H1 (cell line): ENCODE data around the gene MAGEA9. TPM values are rescaled to one million over a fixed set of nuclear protein-coding genes. Genes with fewer than 3 reads are reported as not detected.
A peak's percentile ranks its signal among the peaks of the same experiment; 100 is the strongest.

ENCODE experiments used
- CTCF ChIA-PET: fragments of 300-600 bp; sonication (Branson Sonifier 250); formaldehyde crosslinking; loops from one replicate; lab custom pipeline; 2021; ENCODE audit not compliant: partially characterized antibody; lab: Charles Lee
- POLR2A ChIA-PET: fragments of 300-600 bp; sonication (Branson Sonifier 250); formaldehyde crosslinking; loops from one replicate; lab custom pipeline; 2021; ENCODE audit warnings: inconsistent platforms; ENCODE audit not compliant: partially characterized antibody; lab: Charles Lee
- DNase-seq, 2 experiments: peaks; one replicate each; pipeline versions ENCODE4 v3.0.0 to v3.0.0-alpha.2; 2010 to 2022; ENCODE audit warnings: low spot score in 2 of 2, low read depth in 1 of 2, mixed read lengths in 1 of 2
- FAIRE-seq: peaks from 2 replicates; lab custom pipeline; 2011; peaks lifted over from hg19 to GRCh38; lab: Jason Lieb, UNC
- H2AFZ ChIP-seq: 2 replicates; pipeline ENCODE4 v1.8.1; 2012; ENCODE audit warnings: low read length, inconsistent platforms
- H2AK5ac ChIP-seq: 2 replicates; pipeline ENCODE4 v1.6.1; 2013; ENCODE audit warnings: low read depth, low read length
- H2BK120ac ChIP-seq: replicated peaks from 2 replicates; pipeline ENCODE3; 2013; ENCODE audit warnings: low read depth, low read length, inconsistent platforms
- H2BK12ac ChIP-seq: 2 replicates; pipeline ENCODE4 v1.6.1; 2013; ENCODE audit warnings: low read depth, low read length
- H2BK15ac ChIP-seq: 2 replicates; pipeline ENCODE4 v1.6.1; 2013; ENCODE audit warnings: low read length
- H2BK20ac ChIP-seq: 2 replicates; pipeline ENCODE4 v1.6.1; 2013; ENCODE audit warnings: low read length
- H2BK5ac ChIP-seq: 2 replicates; pipeline ENCODE4 v1.6.1; 2013; ENCODE audit warnings: low read depth, low read length
- H3K14ac ChIP-seq: 2 replicates; pipeline ENCODE4 v1.6.1; 2013; ENCODE audit warnings: inconsistent platforms; ENCODE audit not compliant: insufficient read length
- H3K18ac ChIP-seq: 2 replicates; pipeline ENCODE4 v1.6.1; 2013; ENCODE audit warnings: low read length; ENCODE audit errors: extremely low read depth
- H3K23ac ChIP-seq: 2 replicates; pipeline ENCODE4 v1.6.1; 2013; ENCODE audit warnings: inconsistent platforms; ENCODE audit not compliant: insufficient read length
- H3K23me2 ChIP-seq: 2 replicates; pipeline ENCODE4 v1.6.1; 2013; ENCODE audit warnings: low read depth, low read length
- H3K27ac ChIP-seq: 2 replicates; pipeline ENCODE4 v1.6.1; 2011; ENCODE audit warnings: low read depth, low read length, inconsistent platforms
- H3K27me3 ChIP-seq, 4 experiments: replicated peaks in 1 of 4; 1 replicate in 1 of 4; 2 replicates in 3 of 4; pipeline versions ENCODE4 v1.6.1 to v1.8.1; 2011 to 2013; ENCODE audit warnings: low read length in 3 of 4, mild to moderate bottlenecking in 3 of 4, inconsistent platforms in 2 of 4, mixed read lengths in 2 of 4, moderate library complexity in 1 of 4; ENCODE audit not compliant: control insufficient read depth in 3 of 4, insufficient read depth in 3 of 4; ENCODE audit errors: extremely low read depth in 1 of 4
- H3K36me3 ChIP-seq, 4 experiments: 2 replicates each; pipeline versions ENCODE4 v1.6.1 to v1.8.1; 2011 to 2013; ENCODE audit warnings: mild to moderate bottlenecking in 4 of 4, low read length in 3 of 4, moderate library complexity in 2 of 4, control low read depth in 1 of 4, inconsistent platforms in 1 of 4; ENCODE audit not compliant: insufficient read depth in 4 of 4, control insufficient read depth in 2 of 4
- H3K4ac ChIP-seq: replicated peaks from 2 replicates; pipeline ENCODE3; 2013; ENCODE audit warnings: low read length, low read depth, mixed read lengths, inconsistent platforms; ENCODE audit not compliant: insufficient read length
- H3K4me1 ChIP-seq, 4 experiments: replicated peaks in 1 of 4; 1 replicate in 1 of 4; 2 replicates in 3 of 4; pipeline versions ENCODE4 v1.6.1 to v1.8.1; 2011 to 2013; ENCODE audit warnings: low read length in 3 of 4, inconsistent platforms in 2 of 4, mixed read lengths in 1 of 4; ENCODE audit not compliant: insufficient read depth in 4 of 4, control insufficient read depth in 3 of 4
- H3K4me2 ChIP-seq, 2 experiments: 2 replicates each; pipeline versions ENCODE4 v1.6.1 to v1.8.1; 2011 to 2013; ENCODE audit warnings: low read depth in 2 of 2, low read length in 2 of 2, control low read depth in 1 of 2, inconsistent platforms in 1 of 2, mild to moderate bottlenecking in 1 of 2; ENCODE audit not compliant: insufficient read depth in 1 of 2
- H3K4me3 ChIP-seq, 4 experiments: fragments of 200-600, 300-600 bp in 1 of 4; sonication (generic), shearing (Covaris generic), sonication (Bioruptor Twin) in 1 of 4; 2 replicates each; pipeline versions ENCODE4 v1.5.1 to v1.8.1; 2011 to 2016; ENCODE audit warnings: low read length in 4 of 4, low read depth in 3 of 4, control low read depth in 2 of 4, inconsistent platforms in 2 of 4, mild to moderate bottlenecking in 2 of 4, mixed read lengths in 1 of 4, moderate library complexity in 1 of 4; ENCODE audit not compliant: insufficient read depth in 2 of 4; ENCODE audit errors: extremely low read depth in 1 of 4
- H3K56ac ChIP-seq: replicated peaks from 2 replicates; pipeline ENCODE3; 2013; ENCODE audit warnings: low read depth, mild to moderate bottlenecking, mixed read lengths, low read length, inconsistent platforms; ENCODE audit not compliant: insufficient read length
- H3K79me1 ChIP-seq: 2 replicates; pipeline ENCODE4 v1.6.1; 2013; ENCODE audit warnings: low read depth, low read length, control low read depth
- H3K79me2 ChIP-seq, 2 experiments: 2 replicates each; pipeline versions ENCODE4 v1.6.1 to v1.8.1; 2012 to 2013; ENCODE audit warnings: low read length in 2 of 2, mild to moderate bottlenecking in 2 of 2, inconsistent platforms in 1 of 2; ENCODE audit not compliant: insufficient read depth in 2 of 2, control insufficient read depth in 1 of 2
- H3K9ac ChIP-seq, 4 experiments: replicated peaks in 1 of 4; 1 replicate in 1 of 4; 2 replicates in 3 of 4; pipeline versions ENCODE4 v1.6.1 to v1.8.1; 2011 to 2013; ENCODE audit warnings: low read depth in 3 of 4, low read length in 3 of 4, control low read depth in 2 of 4, mild to moderate bottlenecking in 2 of 4, moderate library complexity in 2 of 4, inconsistent platforms in 1 of 4; ENCODE audit errors: extremely low read depth in 1 of 4
- H3K9me3 ChIP-seq, 2 experiments: 2 replicates each; pipeline versions ENCODE4 v1.6.1 to v1.8.1; 2012 to 2013; ENCODE audit warnings: mild to moderate bottlenecking in 2 of 2, moderate library complexity in 2 of 2, control low read depth in 1 of 2, inconsistent platforms in 1 of 2, low read depth in 1 of 2, low read length in 1 of 2, mixed read lengths in 1 of 2; ENCODE audit not compliant: insufficient read depth in 2 of 2
- H4K20me1 ChIP-seq, 2 experiments: replicated peaks in 1 of 2; 2 replicates each; pipeline versions ENCODE3 to v1.8.1; 2011 to 2013; ENCODE audit warnings: inconsistent platforms in 2 of 2, low read length in 2 of 2, mild to moderate bottlenecking in 1 of 2; ENCODE audit not compliant: insufficient read depth in 2 of 2, control insufficient read depth in 1 of 2
- H4K5ac ChIP-seq: 2 replicates; pipeline ENCODE4 v1.6.1; 2013; ENCODE audit warnings: low read length, low read depth, mixed read lengths, inconsistent platforms; ENCODE audit not compliant: insufficient read length
- H4K8ac ChIP-seq: 2 replicates; pipeline ENCODE4 v1.8.0; 2013; ENCODE audit warnings: mild to moderate bottlenecking, moderate library complexity, low read length, inconsistent platforms; ENCODE audit not compliant: insufficient read depth; ENCODE audit errors: extremely low read depth
- H4K91ac ChIP-seq: replicated peaks from 2 replicates; pipeline ENCODE3; 2013; ENCODE audit warnings: low read length, mixed read lengths, inconsistent platforms; ENCODE audit not compliant: insufficient read length
- RBBP5 ChIP-seq: IDR thresholded peaks from 2 replicates; pipeline ENCODE4 v1.7.1; 2012; ENCODE audit warnings: low read depth, mild to moderate bottlenecking, inconsistent platforms, low read length, moderate library complexity, borderline replicate concordance
- WGBS, 2 experiments: shearing (Covaris generic) in 1 of 2; methylation state at CpG; one replicate each; pipeline versions ENCODE4 v1.1.6 to v1.1.7; 2013 to 2015; ENCODE audit warnings: low lambda C conversion rate in 2 of 2, mixed read lengths in 2 of 2, inconsistent platforms in 1 of 2, low coverage in 1 of 2, missing lambda C conversion rate in 1 of 2; ENCODE audit not compliant: insufficient replicate concordance in 2 of 2, insufficient coverage in 1 of 2, insufficient read length in 1 of 2; ENCODE audit errors: extremely low coverage in 1 of 2, missing lambda C conversion rate in 1 of 2; 5-methylcytosine and 5-hydroxymethylcytosine counted together
- polyA plus RNA-seq, 7 experiments: library from polyadenylated mRNA; depleted of rRNA in 3 of 7; stranded (reverse) in 5 of 7; unstranded in 2 of 7; fragments of >200 nt in 5 of 7; fragments of 200-250 nt in 2 of 7; gene quantifications; 1 replicate in 5 of 7; 2 replicates in 1 of 7; 4 replicates in 1 of 7; pipeline versions ENCODE4 v1.2.1 to v1.2.3, GENCODE V29; 2011 to 2013; ENCODE audit warnings: missing spikeins in 2 of 7, mixed read lengths in 2 of 7
- total RNA-seq: library from RNA; stranded (reverse); fragmentation: NEBNext Ultra II Directional; extraction: Animal tissue kit (Norgen Biotek cat#: 25700); gene quantifications from 2 replicates; pipeline ENCODE4 v1.2.1, GENCODE V29; 2021
- TF ChIP-seq, protein P1 (sequence below), 3 experiments: IDR thresholded peaks; 1 replicate in 2 of 3; 2 replicates in 1 of 3; pipeline versions ENCODE4 v1.5.1 to v1.6.1; 2011; ENCODE audit warnings: low read length in 3 of 3, mild to moderate bottlenecking in 3 of 3, inconsistent platforms in 2 of 3, low read depth in 1 of 3, moderate library complexity in 1 of 3; ENCODE audit not compliant: insufficient read depth in 1 of 3; ENCODE audit errors: control extremely low read depth in 1 of 3

Gene MAGEA9
- total and polyA plus RNA-seq, 2 of the 8 experiments (the other 6 are each of a cell fraction or from before 2014, with no cell fraction given), result not detected

DNA sequence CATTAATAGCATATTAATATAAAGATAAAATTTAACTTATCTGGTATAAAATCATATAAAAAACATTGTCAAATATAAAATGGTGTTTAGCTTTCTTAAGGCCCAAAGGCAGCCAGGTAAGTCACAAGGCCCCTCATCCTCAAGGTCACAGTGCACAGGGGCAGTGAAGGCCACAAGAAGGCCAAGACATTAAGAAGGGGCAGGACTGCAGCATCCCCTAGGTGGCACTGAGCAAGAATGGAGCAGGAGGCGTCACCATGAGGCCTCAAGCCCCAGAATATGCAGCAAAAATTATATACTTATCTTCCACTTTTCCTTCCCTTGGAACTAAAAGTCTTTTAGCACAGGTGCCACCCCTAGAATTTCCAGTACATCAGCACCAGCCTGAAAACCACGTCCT, 49.7 kb downstream of the MAGEA9 start:
- H2BK120ac ChIP-seq, result no peak overlapping the region
- no peak overlapping the region for H2AFZ ChIP-seq
- H2AK5ac ChIP-seq, result no peak overlapping the region
- H3K36me3 ChIP-seq, result no peaks in the 10 kb centered on the region
- H3K23ac ChIP-seq, result no peak overlapping the region
- H4K20me1 ChIP-seq, result no peaks in the 10 kb centered on the region
- H2BK15ac ChIP-seq, result no peak overlapping the region
- FAIRE-seq (no peak), DNase-seq (no peak)
- H3K56ac ChIP-seq, result no peak overlapping the region
- H3K23me2 ChIP-seq, result no peaks in the 10 kb centered on the region
- CTCF ChIA-PET, result no interaction called here
- no peaks in the 10 kb centered on the region for H3K79me2 ChIP-seq
- H3K79me1 ChIP-seq, result no peaks in the 10 kb centered on the region
- H3K27me3 ChIP-seq, result no peaks in the 10 kb centered on the region
- no peak overlapping the region for H3K4ac ChIP-seq
- TF ChIP-seq, protein P1, sequence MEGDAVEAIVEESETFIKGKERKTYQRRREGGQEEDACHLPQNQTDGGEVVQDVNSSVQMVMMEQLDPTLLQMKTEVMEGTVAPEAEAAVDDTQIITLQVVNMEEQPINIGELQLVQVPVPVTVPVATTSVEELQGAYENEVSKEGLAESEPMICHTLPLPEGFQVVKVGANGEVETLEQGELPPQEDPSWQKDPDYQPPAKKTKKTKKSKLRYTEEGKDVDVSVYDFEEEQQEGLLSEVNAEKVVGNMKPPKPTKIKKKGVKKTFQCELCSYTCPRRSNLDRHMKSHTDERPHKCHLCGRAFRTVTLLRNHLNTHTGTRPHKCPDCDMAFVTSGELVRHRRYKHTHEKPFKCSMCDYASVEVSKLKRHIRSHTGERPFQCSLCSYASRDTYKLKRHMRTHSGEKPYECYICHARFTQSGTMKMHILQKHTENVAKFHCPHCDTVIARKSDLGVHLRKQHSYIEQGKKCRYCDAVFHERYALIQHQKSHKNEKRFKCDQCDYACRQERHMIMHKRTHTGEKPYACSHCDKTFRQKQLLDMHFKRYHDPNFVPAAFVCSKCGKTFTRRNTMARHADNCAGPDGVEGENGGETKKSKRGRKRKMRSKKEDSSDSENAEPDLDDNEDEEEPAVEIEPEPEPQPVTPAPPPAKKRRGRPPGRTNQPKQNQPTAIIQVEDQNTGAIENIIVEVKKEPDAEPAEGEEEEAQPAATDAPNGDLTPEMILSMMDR (IDR thresholded peaks at IDR 0.05; ENCODE audit: control extremely low read depth in 1 of 3, insufficient read depth in 1 of 3, low read depth in 1 of 3, low read length in 3 of 3), result peak in 2 of 3 experiments; percentile 15 to 29; a peak in 2 of 4 replicates
- TF ChIP-seq RBBP5, result no peak
- no peak overlapping the region for H2BK5ac ChIP-seq
- H3K4me2 ChIP-seq, result no peak overlapping the region
- H3K14ac ChIP-seq, result no peak overlapping the region
- no peak overlapping the region for H3K18ac ChIP-seq
- POLR2A ChIA-PET, result no interaction called here
- no peak overlapping the region for H2BK12ac ChIP-seq
- WGBS, 2 experiments, result 39% methylated on average over 2 of the region's 2 CpGs; no CpG with 5 or more reads in 1 of the 2 experiments
- peaks cover 0 to 6% (median under 1%) of the 10 kb centered on the region in 4 experiments; a peak in 5 of 7 replicates for H3K4me1 ChIP-seq
- H3K9ac ChIP-seq, result no peak overlapping the region
- no peak overlapping the region for H3K4me3 ChIP-seq
- H3K27ac ChIP-seq, result no peak overlapping the region
- H4K8ac ChIP-seq, result no peak overlapping the region
- H3K9me3 ChIP-seq, result no peaks in the 10 kb centered on the region
- H2BK20ac ChIP-seq, result no peak overlapping the region
- no peak overlapping the region for H4K91ac ChIP-seq
- H4K5ac ChIP-seq, result no peak overlapping the region
